DOHH2 (cell line): ENCODE results near the gene PTPN4.

Experiments
- H3F3A ChIP-seq: fragments of 200-600 bp; sonication (generic), shearing (Covaris generic); 2 replicates; pipeline ENCODE4 v1.6.0; 2016; ENCODE audit warnings: antibody characterized with exemption, mild to moderate bottlenecking; ENCODE audit not compliant: control insufficient read depth, insufficient read depth
- H3K27ac ChIP-seq: fragments of 200-600 bp; sonication (generic); 2 replicates; pipeline ENCODE4 v1.5.1; 2014; ENCODE audit warnings: low read depth, mild to moderate bottlenecking, low read length, moderate library complexity
- H3K27me3 ChIP-seq: fragments of 200-600 bp; sonication (generic); 2 replicates; pipeline ENCODE4 v1.6.1; 2014; ENCODE audit warnings: mild to moderate bottlenecking, low read length, mixed read lengths; ENCODE audit not compliant: control insufficient read depth
- H3K36me3 ChIP-seq: fragments of 200-600 bp; sonication (generic); 2 replicates; pipeline ENCODE4 v1.6.1; 2014; ENCODE audit warnings: mild to moderate bottlenecking, low read length, moderate library complexity, mixed read lengths; ENCODE audit not compliant: control insufficient read depth
- H3K4me1 ChIP-seq: fragments of 200-600 bp; sonication (generic); 2 replicates; pipeline ENCODE4 v1.6.1; 2014; ENCODE audit warnings: mild to moderate bottlenecking, low read length, mixed read lengths; ENCODE audit not compliant: control insufficient read depth
- H3K4me2 ChIP-seq: fragments of 200-600 bp; sonication (generic); 2 replicates; pipeline ENCODE4 v1.6.0; 2014; ENCODE audit warnings: mild to moderate bottlenecking, low read length, moderate library complexity
- H3K4me3 ChIP-seq: fragments of 200-600 bp; sonication (generic); 2 replicates; pipeline ENCODE4 v1.5.1; 2014; ENCODE audit warnings: mild to moderate bottlenecking, low read length, mixed read lengths
- H3K79me2 ChIP-seq: fragments of 200-600 bp; sonication (generic); 2 replicates; pipeline ENCODE4 v1.6.1; 2014; ENCODE audit warnings: mild to moderate bottlenecking, low read length, mixed read lengths; ENCODE audit not compliant: control insufficient read depth
- H3K9me2 ChIP-seq: fragments of 200-600 bp; sonication (generic); replicated peaks from 2 replicates; pipeline ENCODE4 v1.6.1; 2014; ENCODE audit warnings: mild to moderate bottlenecking, low read length, mixed read lengths; ENCODE audit not compliant: control insufficient read depth
- H3K9me3 ChIP-seq: fragments of 200-600 bp; sonication (generic); 2 replicates; pipeline ENCODE4 v1.6.1; 2014; ENCODE audit warnings: antibody characterized with exemption, low read length, mixed read lengths; ENCODE audit not compliant: control insufficient read depth, insufficient read depth
- H4K20me1 ChIP-seq: fragments of 200-600 bp; sonication (generic); 2 replicates; pipeline ENCODE4 v1.6.0; 2014; ENCODE audit warnings: low read depth, mild to moderate bottlenecking, antibody characterized with exemption, low read length, moderate library complexity; ENCODE audit not compliant: control insufficient read depth, insufficient read depth
- EZH2phosphoT487 ChIP-seq: fragments of 200-600 bp; sonication (generic); IDR thresholded peaks from 2 replicates; pipeline ENCODE4 v1.6.1; 2017; ENCODE audit warnings: borderline replicate concordance, mild to moderate bottlenecking, antibody characterized with exemption, low read length, moderate library complexity, mixed read lengths
- TF ChIP-seq, protein P1 (sequence below): fragments of 200-600 bp; sonication (generic); IDR thresholded peaks from one replicate; pipeline ENCODE4 v1.5.1; 2014; ENCODE audit warnings: antibody characterized with exemption, mild to moderate bottlenecking, low read depth, low read length; ENCODE audit not compliant: poor library complexity, severe bottlenecking

The PTPN4 gene

DNA sequence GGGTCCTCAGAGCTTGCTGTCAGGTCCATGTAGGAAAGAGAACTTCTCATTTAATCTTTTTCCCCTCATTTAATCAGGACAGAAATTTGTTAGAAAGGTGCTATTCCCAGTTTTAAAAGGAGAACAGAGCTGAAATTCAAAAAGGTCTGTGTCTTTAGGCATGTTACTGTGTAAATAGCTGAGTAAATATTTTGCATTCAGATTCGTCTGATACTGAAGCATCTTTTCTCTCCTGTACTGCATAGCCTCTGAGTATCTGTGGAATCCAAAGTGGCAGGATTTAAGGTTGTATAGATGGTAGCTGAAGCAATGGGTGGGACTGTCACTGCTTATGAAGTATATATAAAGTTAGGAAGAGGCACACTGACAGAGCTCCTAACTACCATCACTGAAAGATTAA lies 9.0 kb downstream of the PTPN4 start:
- H3K79me2 ChIP-seq: peaks cover 92% of the 10 kb centered on the region

GRCh38 chr2:119769645-119770044 lies 9.9 kb downstream of the PTPN4 start:
- no peak for TF ChIP-seq EZH2phosphoT487
- TF ChIP-seq, protein P1, sequence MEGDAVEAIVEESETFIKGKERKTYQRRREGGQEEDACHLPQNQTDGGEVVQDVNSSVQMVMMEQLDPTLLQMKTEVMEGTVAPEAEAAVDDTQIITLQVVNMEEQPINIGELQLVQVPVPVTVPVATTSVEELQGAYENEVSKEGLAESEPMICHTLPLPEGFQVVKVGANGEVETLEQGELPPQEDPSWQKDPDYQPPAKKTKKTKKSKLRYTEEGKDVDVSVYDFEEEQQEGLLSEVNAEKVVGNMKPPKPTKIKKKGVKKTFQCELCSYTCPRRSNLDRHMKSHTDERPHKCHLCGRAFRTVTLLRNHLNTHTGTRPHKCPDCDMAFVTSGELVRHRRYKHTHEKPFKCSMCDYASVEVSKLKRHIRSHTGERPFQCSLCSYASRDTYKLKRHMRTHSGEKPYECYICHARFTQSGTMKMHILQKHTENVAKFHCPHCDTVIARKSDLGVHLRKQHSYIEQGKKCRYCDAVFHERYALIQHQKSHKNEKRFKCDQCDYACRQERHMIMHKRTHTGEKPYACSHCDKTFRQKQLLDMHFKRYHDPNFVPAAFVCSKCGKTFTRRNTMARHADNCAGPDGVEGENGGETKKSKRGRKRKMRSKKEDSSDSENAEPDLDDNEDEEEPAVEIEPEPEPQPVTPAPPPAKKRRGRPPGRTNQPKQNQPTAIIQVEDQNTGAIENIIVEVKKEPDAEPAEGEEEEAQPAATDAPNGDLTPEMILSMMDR: no peak
- Histone ChIP-seq H3K4me2 (no peak overlapping the region), H3K9me3 (no peaks in the 10 kb centered on the region), H3K79me2 (peaks cover 92% of the 10 kb centered on the region), H3K36me3 (no peaks in the 10 kb centered on the region), H3K4me3 (no peak overlapping the region), H3K9me2 (no peaks in the 10 kb centered on the region), H3K27me3 (no peaks in the 10 kb centered on the region), H3K27ac (no peak overlapping the region), H4K20me1 (peaks cover 7% of the 10 kb centered on the region; the same call in 1 of the 2 replicates), H3F3A (no peaks in the 10 kb centered on the region), H3K4me1 (no peaks in the 10 kb centered on the region)

More for the DNA sequence above, 9.0 kb downstream of the PTPN4 start:
- 0 out of 2 replicates have a peak, but pooled peaks cover 3% of the 10 kb centered on the region for H4K20me1 ChIP-seq
- no peaks in the 10 kb centered on the region for H3K36me3 ChIP-seq
- no peak overlapping the region for H3K4me2 ChIP-seq
- H3K9me3 ChIP-seq: no peaks in the 10 kb centered on the region
- H3K9me2 ChIP-seq: no peaks in the 10 kb centered on the region
- no peaks in the 10 kb centered on the region for H3K4me1 ChIP-seq
- no peaks in the 10 kb centered on the region for H3F3A ChIP-seq
- no peaks in the 10 kb centered on the region for H3K27me3 ChIP-seq
- no peak overlapping the region for H3K27ac ChIP-seq
- TF ChIP-seq, protein P1: no peak
- TF ChIP-seq EZH2phosphoT487: no peak
- H3K4me3 ChIP-seq: no peak overlapping the region

- no peaks in the 10 kb centered on the region for H3K27me3 ChIP-seq
- TF ChIP-seq EZH2phosphoT487: no peak
- TF ChIP-seq, protein P1: no peak
- H3K4me1 ChIP-seq: no peaks in the 10 kb centered on the region
- no peaks in the 10 kb centered on the region for H3K36me3 ChIP-seq
- no peak overlapping the region for H3K4me2 ChIP-seq
- H3K79me2 ChIP-seq: peaks cover 82% of the 10 kb centered on the region
- no peak overlapping the region for H3K27ac ChIP-seq
- no peaks in the 10 kb centered on the region for H3K9me3 ChIP-seq
- no peaks in the 10 kb centered on the region for H3F3A ChIP-seq
- no peak overlapping the region for H3K4me3 ChIP-seq
- H3K9me2 ChIP-seq: no peaks in the 10 kb centered on the region
- H4K20me1 ChIP-seq: peaks cover 7% of the 10 kb centered on the region; the same call in 1 of the 2 replicates
These were observed 11.6 kb downstream of the PTPN4 start for GRCh38 chr2:119771331-119771730.
